OCI-LY1 (cell line): ENCODE data around the gene CDCA3.

Experiments
- EZH2 ChIP-seq: fragments of 200-600 bp; sonication (generic), shearing (Covaris generic); IDR thresholded peaks from 2 replicates; pipeline ENCODE4 v1.8.0; 2017; ENCODE audit warnings: borderline replicate concordance, mixed run types, mild to moderate bottlenecking, antibody characterized with exemption, low read length, moderate library complexity, mixed read lengths
- TF ChIP-seq, protein P1 (sequence below): fragments of 200-600 bp; sonication (generic), shearing (Covaris generic); IDR thresholded peaks from 2 replicates; pipeline ENCODE4 v1.5.1; 2017; ENCODE audit warnings: mild to moderate bottlenecking, antibody characterized with exemption, low read length, moderate library complexity, mixed read lengths

DNA sequence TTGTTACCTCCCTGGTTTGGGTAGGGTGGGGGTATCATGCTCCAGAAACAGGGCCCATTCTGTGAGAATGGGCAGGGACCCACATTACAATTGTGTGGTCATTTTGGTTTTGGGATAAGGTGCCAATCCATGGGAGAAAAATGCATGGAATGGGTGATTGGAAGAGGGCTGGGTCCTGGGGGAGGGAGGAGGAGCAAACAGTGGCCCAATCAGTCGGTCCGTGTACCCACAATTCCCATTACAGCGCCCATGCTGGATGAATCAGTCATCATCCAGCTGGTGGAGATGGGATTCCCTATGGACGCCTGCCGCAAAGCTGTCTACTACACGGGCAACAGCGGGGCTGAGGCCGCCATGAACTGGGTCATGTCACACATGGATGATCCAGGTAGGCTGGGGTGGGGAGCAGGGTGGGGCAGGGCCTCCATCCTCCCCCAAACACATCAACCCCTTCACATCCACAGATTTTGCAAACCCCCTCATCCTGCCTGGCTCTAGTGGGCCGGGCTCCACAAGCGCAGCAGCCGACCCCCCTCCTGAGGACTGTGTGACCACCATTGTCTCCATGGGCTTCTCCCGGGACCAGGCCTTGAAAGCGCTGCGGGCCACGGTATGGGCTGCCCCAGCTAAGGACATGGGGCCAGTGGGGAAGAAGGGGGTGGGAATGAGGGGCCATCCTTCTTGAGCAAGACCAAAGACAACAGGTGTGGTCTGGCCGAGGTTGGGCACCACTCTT lies 12.7 kb upstream of the CDCA3 start:
- TF ChIP-seq, protein P1, sequence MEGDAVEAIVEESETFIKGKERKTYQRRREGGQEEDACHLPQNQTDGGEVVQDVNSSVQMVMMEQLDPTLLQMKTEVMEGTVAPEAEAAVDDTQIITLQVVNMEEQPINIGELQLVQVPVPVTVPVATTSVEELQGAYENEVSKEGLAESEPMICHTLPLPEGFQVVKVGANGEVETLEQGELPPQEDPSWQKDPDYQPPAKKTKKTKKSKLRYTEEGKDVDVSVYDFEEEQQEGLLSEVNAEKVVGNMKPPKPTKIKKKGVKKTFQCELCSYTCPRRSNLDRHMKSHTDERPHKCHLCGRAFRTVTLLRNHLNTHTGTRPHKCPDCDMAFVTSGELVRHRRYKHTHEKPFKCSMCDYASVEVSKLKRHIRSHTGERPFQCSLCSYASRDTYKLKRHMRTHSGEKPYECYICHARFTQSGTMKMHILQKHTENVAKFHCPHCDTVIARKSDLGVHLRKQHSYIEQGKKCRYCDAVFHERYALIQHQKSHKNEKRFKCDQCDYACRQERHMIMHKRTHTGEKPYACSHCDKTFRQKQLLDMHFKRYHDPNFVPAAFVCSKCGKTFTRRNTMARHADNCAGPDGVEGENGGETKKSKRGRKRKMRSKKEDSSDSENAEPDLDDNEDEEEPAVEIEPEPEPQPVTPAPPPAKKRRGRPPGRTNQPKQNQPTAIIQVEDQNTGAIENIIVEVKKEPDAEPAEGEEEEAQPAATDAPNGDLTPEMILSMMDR = no peak
- no peak for TF ChIP-seq EZH2
